D341Med (cell line): Measurements from ENCODE around the gene OR10K2.

Source experiments
- DNase-seq: peaks from one replicate; pipeline ENCODE4 v3.0.0; 2012; ENCODE audit warnings: low spot score

OR10K2 gene

DNA sequence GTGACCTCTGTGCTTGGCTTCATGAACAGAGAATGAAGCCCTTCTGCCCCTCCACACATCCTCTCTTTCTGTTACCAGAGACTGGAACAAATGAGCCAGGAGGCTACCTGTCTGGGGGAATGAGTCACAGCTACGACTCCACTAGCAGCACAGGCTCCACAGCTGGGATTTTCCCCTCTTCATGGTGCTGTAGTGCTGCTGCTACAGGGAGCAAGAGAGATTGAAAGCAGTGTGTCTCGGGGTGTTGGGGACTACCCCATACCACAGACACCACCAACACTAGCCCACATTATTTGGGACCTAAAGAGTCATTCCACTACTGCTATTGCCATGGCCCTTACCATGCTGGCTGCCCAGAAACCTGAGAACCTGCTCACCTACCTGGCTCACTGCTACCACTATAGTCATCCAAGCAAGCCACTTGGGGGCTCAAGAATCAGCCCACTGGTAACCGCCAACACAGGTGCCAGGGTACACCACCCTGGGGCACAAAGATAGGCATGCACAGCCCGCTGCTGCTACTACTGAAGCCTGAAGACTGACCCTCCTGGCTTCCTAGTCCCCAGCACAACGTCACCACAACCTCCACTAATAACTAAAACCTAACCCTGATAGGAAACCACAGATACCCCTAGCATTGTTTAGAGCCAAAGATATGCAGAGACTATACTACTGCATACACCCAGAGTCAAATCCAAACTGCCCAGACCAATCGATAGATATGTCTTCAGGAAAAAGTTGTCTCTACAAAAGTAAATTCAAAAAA, 54.7 kb downstream of the OR10K2 start:
- no peak for DNase-seq
